Activated CD4-positive, alpha-beta T cell treated with anti-CD3 and anti-CD28 coated beads, Interleukin-2, amount 10 ng/mL, durations not matched to agents 7 days and 5 days (primary cell): ENCODE results near the gene C6orf120. TPM values are rescaled to one million over a fixed set of nuclear protein-coding genes. Genes with fewer than 3 reads are reported as not detected.

Source experiments
- CTCF ChIA-PET: fragments of 350-600 bp; sonication (Branson Sonifier 250); formaldehyde crosslinking; loops from one replicate; lab custom pipeline; 2021; ENCODE audit warnings: antibody characterized with exemption; lab: Charles Lee
- POLR2A ChIA-PET: fragments of 350-600 bp; sonication (Branson Sonifier 250); formaldehyde crosslinking; loops from one replicate; lab custom pipeline; 2021; ENCODE audit warnings: antibody characterized with exemption; lab: Charles Lee
- DNase-seq: peaks from one replicate; pipeline ENCODE4 v3.0.0-alpha.2; 2020
- H3K27ac Mint-ChIP-seq: one replicate; pipeline ENCODE4 v1.8.0; 2021; ENCODE audit warnings: mild to moderate bottlenecking, moderate library complexity, mixed read lengths
- H3K27me3 Mint-ChIP-seq: one replicate; pipeline ENCODE4 v1.8.0; 2021; ENCODE audit warnings: mixed read lengths
- H3K36me3 Mint-ChIP-seq: one replicate; pipeline ENCODE4 v1.8.0; 2021; ENCODE audit warnings: low read depth, mixed read lengths
- H3K4me1 Mint-ChIP-seq: one replicate; pipeline ENCODE4 v1.8.0; 2021; ENCODE audit warnings: mixed read lengths
- H3K4me3 Mint-ChIP-seq: one replicate; pipeline ENCODE4 v1.8.0; 2021; ENCODE audit warnings: mild to moderate bottlenecking, moderate library complexity, mixed read lengths
- H3K9me3 Mint-ChIP-seq: one replicate; pipeline ENCODE4 v1.8.0; 2021; ENCODE audit warnings: mixed read lengths
- total RNA-seq, 2 experiments: library from RNA; stranded (reverse); gene quantifications; one replicate each; pipeline ENCODE4 v1.2.3, GENCODE V29; 2021

The C6orf120 gene
- total RNA-seq, 2 experiments from 2014 or later: 17.0 to 20.9 TPM

DNA sequence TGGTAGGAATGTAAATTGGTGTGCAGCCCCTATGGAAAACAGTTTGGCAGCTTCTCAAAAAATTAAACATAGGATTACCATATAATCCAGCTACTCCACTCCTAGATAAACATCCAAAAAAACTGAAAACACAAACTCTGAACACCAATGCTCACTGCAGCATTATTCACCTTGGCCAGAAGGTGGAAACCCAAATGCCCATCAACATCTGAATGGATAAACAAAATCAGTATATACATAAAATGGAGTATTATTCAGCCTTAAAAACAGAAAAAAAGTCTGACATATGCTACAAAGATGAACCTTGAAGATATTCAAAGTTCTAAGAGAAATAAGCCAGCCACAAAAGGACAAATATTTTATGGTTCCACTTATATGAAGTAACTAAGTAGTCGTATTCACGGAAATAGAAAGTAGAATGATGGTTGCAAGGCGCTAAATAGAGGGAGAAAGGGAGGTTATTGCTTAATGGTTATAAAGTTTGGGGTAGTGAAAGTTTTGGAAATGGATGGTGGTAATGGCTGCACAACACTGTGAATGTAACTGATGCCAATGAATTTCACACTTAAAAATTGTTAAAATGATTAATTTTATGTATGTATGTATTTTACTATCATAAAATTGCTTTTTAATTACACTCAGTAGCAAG is 18.4 kb downstream of the C6orf120 start:
- no peaks in the 10 kb centered on the region for H3K9me3 Mint-ChIP-seq
- no peak for DNase-seq
- H3K36me3 Mint-ChIP-seq: peaks cover 13% of the 10 kb centered on the region
- ChIA-PET CTCF (interaction anchor here (0.7 to 1.3 kb wide), 2 partner anchors 34 to 69 kb away, joined by 3 read pairs; no protein-coding TSS in a partner anchor), POLR2A (no interaction called here)
- peaks cover 4% of the 10 kb centered on the region for H3K27me3 Mint-ChIP-seq
- H3K4me3 Mint-ChIP-seq: no peak overlapping the region
- no peak overlapping the region for H3K27ac Mint-ChIP-seq
- peaks cover 31% of the 10 kb centered on the region for H3K4me1 Mint-ChIP-seq

DNA sequence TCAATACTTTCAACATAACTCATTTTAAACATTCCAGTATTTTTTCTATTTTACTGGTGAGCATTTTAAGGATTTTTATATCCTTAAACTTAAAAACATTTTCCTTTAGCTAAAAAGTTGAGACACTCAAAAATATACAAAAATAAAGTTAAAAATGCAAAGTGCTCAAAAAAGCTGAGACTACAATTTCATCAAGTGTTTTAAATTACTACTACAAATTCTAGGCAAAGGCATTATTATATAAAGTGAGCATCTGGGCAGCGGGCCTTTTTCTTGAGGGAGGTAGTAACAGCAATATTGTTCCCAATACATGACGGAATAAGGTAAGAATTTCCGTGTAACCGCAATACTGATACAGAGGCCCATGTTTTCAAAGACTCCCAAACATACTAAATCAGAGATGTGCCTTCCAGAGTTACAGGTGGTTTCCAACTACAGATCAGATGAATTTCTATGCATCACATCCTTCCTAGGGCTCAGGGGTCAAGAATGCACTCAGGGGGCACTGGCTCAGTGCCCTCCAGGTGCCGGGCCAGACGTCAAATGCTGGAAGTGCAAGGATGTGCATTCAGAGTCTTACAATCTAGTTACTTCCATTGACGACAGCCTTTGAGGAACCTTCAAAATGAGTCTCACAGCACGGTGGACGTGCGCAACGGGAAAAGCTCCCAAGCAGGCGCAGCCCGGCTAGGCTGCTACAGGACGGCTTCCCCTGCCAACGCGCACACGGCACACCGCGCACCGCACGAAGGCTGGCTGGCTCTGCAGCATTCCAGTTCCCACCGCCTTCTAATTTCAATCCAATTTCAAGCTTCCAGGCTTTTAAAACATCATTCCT is 20.7 kb downstream of the C6orf120 start:
- ChIA-PET POLR2A (no interaction called here), CTCF (interaction anchor here (1.6 to 1.8 kb wide), 2 partner anchors 11 to 14 kb away, joined by 5 to 6 read pairs; no protein-coding TSS in a partner anchor)
- H3K27ac Mint-ChIP-seq: peak overlapping the region; percentile 95
- H3K36me3 Mint-ChIP-seq: peaks cover 5% of the 10 kb centered on the region
- peak; percentile 34 for DNase-seq
- peaks cover 4% of the 10 kb centered on the region for H3K27me3 Mint-ChIP-seq
- no peaks in the 10 kb centered on the region for H3K9me3 Mint-ChIP-seq
- H3K4me3 Mint-ChIP-seq: peak overlapping the region; percentile 83
- H3K4me1 Mint-ChIP-seq: peaks cover 40% of the 10 kb centered on the region

DNA sequence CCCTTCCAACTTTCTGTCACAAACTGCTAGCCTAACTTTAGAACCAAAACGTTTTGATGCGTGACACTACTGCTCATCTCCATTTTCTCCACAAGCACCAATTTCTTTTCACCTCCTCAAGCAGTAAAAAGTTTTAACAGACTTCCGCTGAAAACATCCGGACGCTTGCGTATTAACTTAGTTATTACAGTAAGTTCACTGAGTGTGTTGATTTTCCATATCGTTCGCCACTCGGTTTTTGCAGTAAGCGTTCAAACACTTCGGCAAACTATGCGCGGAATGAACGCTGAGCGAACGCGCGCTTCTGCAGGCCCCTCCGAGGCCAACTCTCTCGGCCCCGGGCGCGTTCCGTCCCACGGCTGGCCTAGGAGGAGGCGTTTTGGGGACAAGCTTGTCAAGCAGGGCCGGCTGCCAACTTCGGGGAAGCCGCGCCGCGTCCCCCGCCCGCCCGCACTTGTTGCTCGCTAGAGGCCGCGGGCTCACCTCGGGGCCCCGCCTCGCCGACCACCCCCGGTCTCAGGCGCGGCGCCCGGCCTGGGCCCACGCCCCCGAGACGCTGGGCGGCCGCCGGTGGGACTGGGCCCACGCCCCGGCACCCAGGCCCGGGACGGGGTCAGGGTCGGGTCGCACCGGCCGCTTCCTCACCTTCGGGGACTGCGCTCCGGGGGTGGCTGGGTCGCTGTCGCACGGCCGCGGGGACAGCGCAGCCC is 21.4 kb downstream of the C6orf120 start:
- peak overlapping the region; percentile 95 for H3K27ac Mint-ChIP-seq
- H3K4me1 Mint-ChIP-seq: peaks cover 44% of the 10 kb centered on the region
- H3K27me3 Mint-ChIP-seq: peaks cover 4% of the 10 kb centered on the region
- H3K4me3 Mint-ChIP-seq: peak overlapping the region; percentile 83
- DNase-seq: peak; percentile 58
- CTCF ChIA-PET: interaction anchor here (0.7 kb wide), 1 partner anchor 278 kb away, joined by 6 read pairs; no protein-coding TSS in a partner anchor
- POLR2A ChIA-PET: no interaction called here
- no peaks in the 10 kb centered on the region for H3K9me3 Mint-ChIP-seq
- peaks cover 5% of the 10 kb centered on the region for H3K36me3 Mint-ChIP-seq

DNA sequence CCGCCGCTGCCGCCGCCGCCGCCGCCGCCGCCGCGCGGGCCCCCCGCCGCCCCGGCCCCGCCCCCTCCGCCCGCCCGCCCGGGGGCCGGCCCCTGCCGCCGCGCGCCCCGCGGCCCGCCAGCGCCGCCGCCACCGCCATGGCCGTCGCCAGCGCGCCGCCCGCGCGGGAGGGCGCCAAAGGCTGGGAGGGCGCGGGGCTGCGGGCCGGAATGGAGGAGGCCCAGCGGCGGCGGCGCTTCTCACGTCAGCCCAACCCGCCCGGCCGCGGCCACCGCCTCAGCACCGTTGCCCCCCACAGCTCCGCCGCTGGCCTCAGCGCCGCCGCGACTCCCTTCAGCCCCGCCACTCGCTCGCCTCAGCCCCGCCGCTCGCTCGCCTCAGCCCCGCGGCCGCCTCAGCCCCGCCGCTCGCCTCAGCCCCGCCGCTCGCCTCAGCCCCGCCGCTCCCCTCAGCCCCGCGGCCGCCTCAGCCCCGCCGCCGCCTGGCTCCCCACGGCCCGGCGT is 22.1 kb downstream of the C6orf120 start:
- peaks cover 5% of the 10 kb centered on the region for H3K36me3 Mint-ChIP-seq
- H3K27ac Mint-ChIP-seq: peak overlapping the region; percentile 34
- ChIA-PET CTCF (interaction anchor here (0.7 to 1.6 kb wide), 2 partner anchors 16 to 277 kb away, joined by 3 to 6 read pairs; no protein-coding TSS in a partner anchor), POLR2A (no interaction called here)
- H3K27me3 Mint-ChIP-seq: peaks cover 4% of the 10 kb centered on the region
- peak; percentile 33 for DNase-seq
- peak overlapping the region; percentile 66 for H3K4me3 Mint-ChIP-seq
- H3K4me1 Mint-ChIP-seq: peaks cover 42% of the 10 kb centered on the region
- no peaks in the 10 kb centered on the region for H3K9me3 Mint-ChIP-seq

DNA sequence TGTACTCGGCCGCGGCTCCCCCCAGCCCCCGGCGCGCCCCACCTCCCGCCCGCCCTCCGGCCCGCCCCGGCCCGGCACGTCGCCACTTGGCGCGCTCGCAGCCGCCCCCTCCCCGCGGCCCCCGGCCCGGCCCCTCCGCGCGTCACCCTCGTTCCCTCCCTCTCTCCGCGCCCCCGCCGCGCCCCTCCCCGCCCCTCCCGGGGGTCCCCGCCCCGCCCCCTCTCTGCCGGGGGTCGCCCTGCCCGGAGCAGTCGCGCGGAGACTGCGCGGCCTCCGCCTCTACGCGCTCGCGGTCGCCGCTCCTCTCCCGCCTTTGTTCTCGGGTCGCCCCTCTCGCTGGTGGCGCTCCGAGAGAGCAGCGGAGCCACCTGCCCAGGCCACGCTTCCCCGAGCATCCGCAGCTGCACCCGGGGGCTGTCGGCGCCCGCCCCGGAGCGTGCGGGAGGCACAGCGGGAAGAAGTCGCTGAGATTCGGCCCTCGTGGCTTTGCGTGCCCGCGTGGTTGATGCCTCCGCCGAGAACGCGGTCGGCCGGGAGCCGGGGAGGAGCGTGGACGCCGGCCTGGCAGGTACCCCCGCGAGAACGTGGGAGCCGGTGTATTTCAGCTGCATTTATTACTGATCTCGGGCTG is 22.7 kb downstream of the C6orf120 start, which contains the start of gene PHF10:
Gene PHF10, minus strand, starts transcription at position 7 of the 631 bp plus-strand sequence. CDS start 569 bp downstream, outside the sequence.
- ChIA-PET CTCF (interaction anchor here (0.9 to 1.6 kb wide), 3 partner anchors 16 to 65 kb away, joined by 3 read pairs; partner anchors contain the start of genes C6orf120 and WDR27), POLR2A (no interaction called here)
- Mint-ChIP-seq H3K27me3 (peaks cover 4% of the 10 kb centered on the region), H3K27ac (peak within 1 kb of the TSS; percentile 95), H3K4me3 (peak within 1 kb of the TSS; percentile 83), H3K9me3 (no peaks in the 10 kb centered on the region), H3K4me1 (peaks cover 36% of the 10 kb centered on the region), H3K36me3 (peaks cover 5% of the 10 kb centered on the region)
- DNase-seq: peak; percentile 59

DNA sequence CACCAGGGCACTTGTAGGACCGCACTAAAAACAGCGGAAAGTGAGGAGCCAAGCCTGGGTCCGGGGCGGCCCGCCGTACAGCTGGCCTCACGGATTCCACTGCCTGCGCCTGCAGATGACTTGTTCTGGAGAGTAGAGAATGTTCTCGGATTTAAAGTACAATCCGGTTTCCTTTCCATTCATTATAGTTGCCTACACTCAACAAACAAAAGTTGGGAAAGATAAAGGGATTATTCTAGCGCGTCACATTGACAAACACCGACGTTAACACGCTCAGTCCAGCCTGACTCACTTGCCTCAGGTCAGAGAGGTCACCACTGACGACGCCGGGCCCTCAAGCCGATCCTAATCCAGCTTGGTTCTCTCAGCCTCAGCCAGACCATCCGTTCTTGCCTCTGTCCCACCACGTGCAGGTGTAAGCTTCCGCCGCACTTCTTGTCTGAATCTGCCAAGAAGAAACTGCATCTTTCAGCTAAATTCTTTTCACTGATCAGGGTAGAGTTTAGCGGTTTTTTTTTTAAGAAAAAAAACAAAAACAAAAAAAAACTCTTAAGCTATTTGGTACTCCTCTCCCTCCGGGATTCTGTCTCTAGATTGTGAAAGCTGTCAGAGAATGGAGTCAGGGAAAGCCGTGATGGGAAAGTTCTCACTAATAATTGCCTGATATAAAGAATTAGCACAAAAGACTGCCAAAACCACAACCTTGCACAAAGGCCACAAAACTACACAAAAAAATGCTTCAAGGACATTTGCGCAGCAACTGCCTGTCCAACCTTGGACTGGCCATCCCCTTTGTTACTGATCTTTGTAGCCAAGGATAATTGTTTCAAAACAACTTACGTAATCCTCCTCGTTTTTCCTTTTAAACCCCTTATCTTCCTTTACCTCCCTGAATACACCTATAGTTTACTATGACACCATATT is 23.5 kb downstream of the C6orf120 start:
- Mint-ChIP-seq H3K4me1 (peaks cover 31% of the 10 kb centered on the region), H3K9me3 (no peaks in the 10 kb centered on the region), H3K27ac (peak overlapping the region; percentile 86), H3K36me3 (peaks cover 1% of the 10 kb centered on the region), H3K27me3 (peaks cover 4% of the 10 kb centered on the region), H3K4me3 (peak overlapping the region; percentile 79)
- POLR2A ChIA-PET: no interaction called here
- DNase-seq: peak; percentile 9
- CTCF ChIA-PET: interaction anchor here (0.9 to 1.6 kb wide), 3 partner anchors 17 to 65 kb away, joined by 3 read pairs; partner anchors contain the start of genes C6orf120 and WDR27

DNA sequence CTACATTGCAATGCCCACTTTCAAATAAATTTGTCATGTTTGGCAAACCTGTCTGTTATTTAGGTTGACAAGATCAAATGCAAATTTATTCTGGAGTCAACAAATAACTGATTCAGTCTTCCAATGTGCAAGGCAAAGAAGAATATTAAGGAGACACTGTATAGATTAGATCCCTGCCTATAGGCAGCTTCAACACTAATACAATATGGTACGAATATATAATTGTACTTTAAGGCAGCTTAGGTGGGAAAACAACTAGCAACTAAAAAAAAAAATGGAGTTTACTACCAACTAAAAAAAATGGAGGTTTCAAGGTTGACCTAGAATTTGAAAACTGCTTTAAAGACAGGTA is 24.1 kb downstream of the C6orf120 start:
- H3K4me3 Mint-ChIP-seq: peak overlapping the region; percentile 79

DNA sequence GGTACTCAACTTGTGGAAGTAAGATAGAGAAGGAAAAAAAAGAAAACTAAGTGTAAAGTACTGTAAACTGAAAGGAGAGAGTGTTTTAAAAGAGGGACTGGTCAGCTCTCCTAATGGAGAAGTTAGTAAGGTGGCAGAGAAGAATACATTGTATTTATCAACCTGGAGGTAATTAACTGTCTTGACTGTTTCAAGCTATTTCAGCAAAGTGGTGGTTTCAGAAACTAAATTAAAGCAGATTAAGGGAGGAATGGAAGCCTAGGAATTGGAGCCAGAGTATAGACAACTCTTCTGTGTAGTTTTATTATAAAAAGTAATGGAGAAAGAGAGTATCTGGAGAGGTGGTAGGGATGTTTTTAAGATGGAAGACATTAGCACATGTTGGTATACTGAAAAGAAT is 25.0 kb downstream of the C6orf120 start:
- Mint-ChIP-seq H3K27me3 (peaks cover 7% of the 10 kb centered on the region), H3K36me3 (no peaks in the 10 kb centered on the region), H3K27ac (no peak overlapping the region), H3K9me3 (no peaks in the 10 kb centered on the region), H3K4me3 (no peak overlapping the region), H3K4me1 (peaks cover 23% of the 10 kb centered on the region)
- ChIA-PET POLR2A (no interaction called here), CTCF (no interaction called here)
- no peak for DNase-seq

More for the DNA sequence above, 24.1 kb downstream of the C6orf120 start:
- Mint-ChIP-seq H3K27me3 (peaks cover 7% of the 10 kb centered on the region), H3K4me1 (peaks cover 30% of the 10 kb centered on the region), H3K9me3 (no peaks in the 10 kb centered on the region), H3K36me3 (no peaks in the 10 kb centered on the region), H3K27ac (peak overlapping the region; percentile 86)
- POLR2A ChIA-PET: no interaction called here
- no peak for DNase-seq
- CTCF ChIA-PET: interaction anchor here (1.2 kb wide), 1 partner anchor 64 kb away, joined by 3 read pairs; no protein-coding TSS in a partner anchor

DNA sequence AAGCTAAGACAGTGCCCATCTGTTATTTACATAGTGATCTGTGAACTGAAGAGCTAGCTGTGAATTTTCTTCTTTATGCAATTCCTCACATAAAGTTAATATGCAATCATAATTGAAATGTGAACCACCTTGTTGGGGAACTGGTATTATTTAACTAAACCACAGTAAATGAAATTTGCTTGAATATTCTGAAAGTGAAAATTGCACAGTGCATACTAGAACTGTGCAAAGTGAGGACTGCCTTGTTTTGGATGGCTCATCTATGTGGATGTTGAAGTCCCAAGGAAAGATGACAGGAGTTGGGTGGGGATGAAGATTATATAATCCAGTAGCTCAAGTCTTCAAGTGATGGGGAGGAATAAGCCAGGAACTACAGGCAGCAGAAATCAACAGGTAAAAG is 28.0 kb downstream of the C6orf120 start:
- Mint-ChIP-seq H3K36me3 (no peaks in the 10 kb centered on the region), H3K4me3 (no peak overlapping the region), H3K4me1 (peaks cover 17% of the 10 kb centered on the region), H3K27ac (no peak overlapping the region), H3K9me3 (no peaks in the 10 kb centered on the region), H3K27me3 (peaks cover 28% of the 10 kb centered on the region)
- POLR2A ChIA-PET: no interaction called here
- DNase-seq: no peak
- CTCF ChIA-PET: no interaction called here

DNA sequence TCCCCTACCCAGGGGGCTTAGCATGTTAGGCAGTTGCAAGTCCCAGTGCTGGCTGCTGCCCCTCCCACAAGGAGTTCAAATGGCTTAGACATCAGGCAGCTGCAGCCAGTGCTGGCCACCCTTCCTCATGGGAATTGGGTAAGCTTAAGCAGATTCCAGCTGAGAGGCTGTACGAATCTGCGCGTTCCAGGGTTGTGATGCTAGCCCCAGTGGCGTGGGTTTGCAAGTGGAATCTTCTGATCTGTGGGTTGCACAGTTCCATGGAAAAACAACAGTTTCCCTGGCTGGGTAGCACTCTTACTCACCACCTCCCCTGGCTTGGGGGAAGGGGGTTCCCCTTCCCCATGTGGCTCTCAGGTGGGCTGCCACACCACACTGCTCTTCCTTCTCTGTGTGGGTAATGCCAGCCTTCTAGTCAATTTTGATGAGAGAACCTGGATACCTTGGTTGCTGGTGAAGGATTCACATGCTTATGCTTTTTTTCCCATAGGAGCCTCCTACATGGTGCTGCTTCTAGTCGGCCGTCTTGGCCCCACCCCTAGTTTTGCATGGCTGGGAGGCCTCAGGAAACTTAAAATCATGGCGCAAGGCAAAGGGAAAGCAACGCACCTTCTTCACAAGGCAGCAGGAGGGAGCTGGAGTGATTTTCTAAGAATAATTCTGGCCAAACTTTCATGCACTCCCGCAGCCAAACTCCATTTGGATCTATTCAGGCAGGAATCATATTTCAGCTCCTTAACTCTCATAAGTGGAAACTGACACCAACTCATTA is 36.5 kb downstream of the C6orf120 start:
- no peak for DNase-seq
- no peaks in the 10 kb centered on the region for H3K4me1 Mint-ChIP-seq
- no peak overlapping the region for H3K4me3 Mint-ChIP-seq
- no peaks in the 10 kb centered on the region for H3K36me3 Mint-ChIP-seq
- no peak overlapping the region for H3K27ac Mint-ChIP-seq
- POLR2A ChIA-PET: no interaction called here
- CTCF ChIA-PET: no interaction called here
- H3K27me3 Mint-ChIP-seq: peaks cover 33% of the 10 kb centered on the region
- H3K9me3 Mint-ChIP-seq: no peaks in the 10 kb centered on the region
